Ureter (tissue), 1 donor: ENCODE results near the gene URB1. TPM values are rescaled to one million over a fixed set of nuclear protein-coding genes. Genes with fewer than 3 reads are reported as not detected.
A peak's percentile ranks its signal among the peaks of the same experiment; 100 is the strongest.
"Not testable (repeated sequence)": the region's sequence is repeated elsewhere in the genome, so short reads cannot be mapped to it uniquely, and the experiment has no call there.

ENCODE experiments used
- DNase-seq: peaks from one replicate; pipeline ENCODE4 v3.0.0-alpha.2; 2020; ENCODE audit warnings: low spot score
- total RNA-seq: library from RNA; stranded (reverse); gene quantifications from one replicate; pipeline ENCODE4 v1.2.4, GENCODE V29; 2023
- donor health status: DM: yes; HTN: yes; CAD: no.

The URB1 gene
- total RNA-seq, 1 donor from 2014 or later, result 34.6 TPM

DNA sequence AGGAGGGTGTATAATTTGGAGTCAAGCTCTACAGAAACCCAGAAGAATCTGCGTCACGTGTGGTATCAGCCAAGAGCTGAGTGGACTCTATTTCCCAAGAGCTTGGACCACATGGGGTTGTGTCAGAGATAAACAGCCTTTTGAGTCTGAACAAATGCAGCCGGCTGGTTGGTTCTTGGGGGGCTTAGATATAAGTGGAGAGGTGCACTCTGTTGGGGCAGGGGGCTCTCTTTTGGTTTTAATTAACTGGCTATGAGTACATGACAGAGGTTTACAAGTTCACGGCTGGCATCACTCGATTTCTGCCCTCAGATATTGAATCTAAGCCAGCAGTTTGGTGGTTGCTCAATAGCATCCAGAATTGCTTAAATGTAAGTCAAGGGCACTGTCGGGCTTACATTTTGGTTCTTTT lies 94.7 kb downstream of the URB1 start:
- no peak for DNase-seq

DNA sequence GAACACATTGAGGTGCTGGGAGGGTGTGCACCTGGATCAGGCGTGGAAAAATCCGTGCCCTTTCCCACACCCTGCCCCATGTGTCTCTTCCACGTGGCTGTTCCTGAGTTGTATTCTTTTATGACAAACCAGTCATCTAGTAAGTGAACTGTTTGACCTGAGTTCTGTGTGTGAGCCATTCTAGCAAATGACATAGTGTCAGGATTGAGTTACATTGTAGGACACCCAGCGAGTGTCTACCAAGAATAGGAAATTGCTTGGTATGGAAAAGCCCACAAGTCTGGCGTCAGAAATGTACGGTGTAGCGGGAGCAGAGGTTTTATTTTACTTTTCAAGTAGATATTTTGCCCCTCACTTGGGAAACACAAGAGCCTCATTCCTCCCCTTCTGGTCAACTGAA lies 95.4 kb downstream of the URB1 start:
- DNase-seq, result no peak

DNA sequence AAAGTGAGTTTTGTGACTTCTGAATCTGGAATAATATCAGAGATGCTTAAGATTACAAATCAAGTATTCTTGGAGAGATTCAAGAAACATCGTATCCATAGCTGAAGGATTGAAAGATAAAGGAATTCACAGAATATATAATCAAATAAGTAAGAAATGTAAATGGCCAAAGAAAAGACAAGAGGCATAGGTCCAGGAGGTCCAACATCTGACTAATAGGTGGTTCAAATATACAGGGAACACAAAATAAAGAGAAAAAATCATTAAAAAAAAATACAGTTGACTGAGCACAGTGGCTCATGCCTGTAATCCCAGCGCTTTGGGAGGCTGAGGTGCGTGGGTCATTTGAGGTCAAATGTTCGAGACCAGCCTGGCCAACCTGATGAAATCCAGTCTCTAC lies 107.3 kb downstream of the URB1 start:
- no peak for DNase-seq

DNA sequence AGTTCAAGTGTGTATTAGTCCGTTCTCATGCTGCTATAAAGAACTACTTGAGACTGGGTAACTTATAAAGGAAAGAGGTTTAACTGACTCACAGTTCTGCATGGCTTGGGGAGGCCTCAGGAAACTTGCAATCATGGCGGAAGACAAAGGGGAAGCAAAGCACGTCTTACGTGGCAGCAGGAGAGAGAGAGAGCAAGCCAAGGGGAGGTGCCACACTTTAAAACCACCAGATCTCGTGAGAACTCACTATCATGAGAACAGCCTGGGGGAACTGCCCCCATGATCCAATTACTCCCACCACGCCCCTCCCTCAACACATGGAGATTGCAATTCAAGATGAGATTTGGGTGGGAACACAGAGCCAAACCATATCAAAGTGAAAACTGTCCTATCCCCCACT lies 109.8 kb downstream of the URB1 start:
- DNase-seq, result no peak

DNA sequence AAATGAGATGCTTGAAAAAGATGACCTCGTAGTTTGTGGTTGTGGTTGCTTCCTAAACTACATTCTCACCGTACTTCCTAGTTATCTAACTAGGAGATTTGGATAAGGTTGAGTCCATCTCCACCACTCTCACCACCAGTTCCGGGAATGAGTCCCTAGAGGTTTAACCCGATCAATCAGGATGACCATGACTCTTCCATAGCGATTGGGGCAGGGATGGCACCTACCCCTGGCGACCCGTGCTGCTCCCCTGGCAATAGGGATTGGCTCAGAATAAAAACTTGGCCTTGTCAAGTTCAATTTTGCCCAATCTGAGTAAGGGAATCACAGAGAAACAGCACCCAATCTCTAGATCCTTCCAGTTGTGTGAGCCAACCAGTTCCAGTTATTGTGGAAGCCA lies 111.3 kb downstream of the URB1 start:
- no peak for DNase-seq

DNA sequence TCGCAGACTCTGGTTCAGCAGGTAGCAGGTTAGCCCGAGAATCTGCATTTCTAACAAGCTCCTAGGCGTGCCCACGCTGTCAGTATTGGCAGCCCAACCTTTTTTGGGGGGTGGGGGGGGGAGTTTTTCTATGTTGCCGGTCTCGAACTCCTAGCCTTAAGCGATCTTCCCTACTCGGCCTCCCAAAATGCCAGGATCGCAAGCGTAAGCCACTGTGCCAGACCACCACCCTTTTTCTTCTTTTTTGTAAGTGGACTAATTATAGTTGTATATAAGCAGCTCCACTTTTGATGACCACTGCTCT lies 113.5 kb downstream of the URB1 start:
- no peak for DNase-seq

DNA sequence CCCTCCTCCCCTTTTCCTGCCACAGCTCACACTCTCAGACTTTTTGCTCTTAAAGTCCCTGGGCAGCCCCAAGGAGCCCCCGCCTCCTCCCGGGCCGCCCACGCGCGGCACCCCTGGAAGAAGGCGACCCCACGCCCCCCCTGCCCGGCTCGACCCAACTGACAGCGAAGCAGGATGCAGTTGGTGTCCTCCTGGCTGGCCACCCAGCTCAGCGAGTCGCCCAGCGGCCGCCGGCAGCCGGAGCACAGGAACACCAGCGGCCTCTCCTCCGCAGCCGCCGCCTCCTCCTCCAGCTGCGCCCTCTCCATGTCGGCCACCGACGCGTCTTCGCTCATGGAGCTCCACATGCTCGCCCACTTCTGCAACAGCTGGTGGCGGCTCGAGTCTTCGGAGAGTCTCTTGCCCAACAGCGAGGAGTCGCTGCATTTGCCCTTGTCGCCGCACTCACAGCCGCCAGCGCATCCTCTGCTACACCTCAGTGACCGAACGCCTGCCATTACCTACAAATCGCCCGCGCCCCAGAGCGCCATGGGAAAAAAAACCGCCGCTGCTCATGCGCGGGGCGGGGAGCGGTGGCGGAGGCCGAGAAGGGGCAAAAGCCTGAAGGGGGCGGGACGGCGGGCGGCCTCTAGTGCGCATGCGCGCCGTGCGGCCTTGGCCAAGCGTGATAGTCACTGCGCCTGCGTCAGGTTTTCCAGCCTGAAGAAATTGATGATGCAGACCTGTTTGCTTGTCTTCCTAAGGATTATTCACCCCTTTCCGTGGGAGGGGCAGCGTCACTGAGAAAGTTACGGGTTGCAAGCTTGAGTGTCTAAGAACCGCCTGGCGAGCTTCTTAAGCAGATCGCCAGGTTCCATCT lies 114.1 kb downstream of the URB1 start, which contains the start of gene MIS18A:
MIS18A (minus strand) TSS at position 532 of the 859 bp plus-strand sequence; CDS start at position 497, 35 bp downstream.
- peak; percentile 96 for DNase-seq

DNA sequence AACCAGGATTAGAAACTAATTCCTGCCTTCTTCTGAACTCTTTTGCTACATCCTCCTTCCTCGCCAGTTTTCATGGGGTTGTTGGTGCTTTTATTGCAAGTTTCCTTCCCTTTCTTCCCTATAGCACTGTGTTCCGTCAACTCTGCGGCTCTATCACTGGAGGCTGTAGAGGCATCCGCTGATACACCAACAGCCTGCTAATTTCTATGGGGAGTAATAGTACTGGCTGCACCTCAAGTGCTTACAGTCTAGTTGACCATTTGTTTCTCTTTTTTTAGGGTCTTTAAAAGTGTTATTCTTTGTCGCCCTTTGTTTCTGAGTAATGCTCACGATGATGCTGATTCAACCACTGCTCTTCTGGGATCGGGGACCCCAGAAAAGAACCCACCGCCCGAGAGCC lies 114.7 kb downstream of the URB1 start:
- no peak for DNase-seq

DNA sequence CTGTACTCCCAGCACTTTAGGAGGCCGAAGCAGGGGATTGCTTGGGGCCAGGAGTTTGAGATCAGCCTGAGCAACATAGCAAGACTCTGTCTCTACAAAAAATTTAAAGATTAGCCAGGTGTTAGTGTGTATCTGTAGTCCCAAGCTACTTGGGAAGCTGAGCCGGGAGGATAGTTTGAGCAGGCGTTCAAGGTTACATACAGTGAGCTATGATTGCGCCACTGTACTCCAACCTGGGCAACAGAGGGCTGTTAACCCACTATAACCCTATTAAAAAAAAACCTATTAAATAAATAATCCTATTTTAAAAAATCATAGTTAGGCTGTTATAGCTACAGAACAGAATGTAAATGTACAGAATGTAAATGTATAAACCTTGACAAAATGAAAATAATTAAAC lies 116.1 kb downstream of the URB1 start:
- no peak for DNase-seq

DNA sequence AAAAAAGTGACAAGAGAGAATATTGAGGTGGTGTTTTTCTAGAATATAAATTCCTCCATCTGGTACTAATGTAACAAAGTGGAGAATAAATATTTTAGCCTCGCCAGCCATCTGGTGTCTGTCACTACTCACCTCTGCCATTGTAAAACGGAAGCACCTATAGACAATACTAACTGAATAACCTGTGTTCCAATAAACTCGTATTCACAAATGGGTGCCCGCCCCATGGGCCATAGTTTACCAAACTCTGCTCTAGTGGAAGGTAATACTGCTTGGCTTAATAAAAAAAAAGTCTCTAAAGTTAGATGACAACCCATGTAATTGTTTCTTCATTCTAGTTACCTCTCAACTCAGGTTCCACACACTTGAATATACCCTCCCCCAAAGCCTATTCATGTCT lies 122.1 kb downstream of the URB1 start:
- DNase-seq, result no peak

DNA sequence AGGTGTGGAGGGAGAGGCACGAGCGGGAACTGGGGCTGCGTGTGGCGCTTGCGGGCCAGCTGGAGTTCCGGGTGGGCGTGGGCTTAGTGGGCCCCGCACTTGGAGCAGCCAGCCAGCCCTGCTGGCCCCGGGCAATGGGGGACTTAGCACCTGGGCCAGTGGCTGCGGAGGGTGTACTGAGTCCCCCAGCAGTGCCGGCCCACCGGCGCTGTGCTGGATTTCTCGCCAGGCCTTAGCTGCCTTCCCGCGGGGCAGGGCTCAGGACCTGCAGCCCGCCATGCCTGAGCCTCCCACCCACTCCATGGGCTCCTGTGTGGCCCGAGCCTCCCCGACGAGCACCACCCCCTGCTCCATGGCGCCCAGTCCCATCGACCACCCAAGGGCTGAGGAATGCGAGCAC lies 127.5 kb downstream of the URB1 start:
- not testable (repeated sequence) for DNase-seq

DNA sequence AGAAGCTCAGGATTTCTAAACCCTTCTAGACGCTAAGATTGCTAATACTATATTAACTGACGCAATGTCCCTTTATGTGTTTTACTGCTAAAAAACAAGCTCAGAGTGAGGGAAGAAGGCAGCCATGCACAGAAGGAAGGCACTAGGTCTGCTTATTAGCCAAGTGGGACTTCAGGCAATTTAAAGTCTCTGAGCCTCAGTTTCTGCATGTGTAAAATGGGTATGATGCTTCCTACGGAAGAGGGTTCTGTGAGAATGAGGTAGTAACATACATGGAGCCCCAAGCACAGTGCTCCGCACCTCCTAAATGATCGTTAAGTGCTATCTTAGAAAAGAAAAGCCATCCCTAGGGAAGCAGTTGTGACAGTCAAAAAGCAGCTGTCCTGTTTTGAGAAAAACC lies 130.9 kb downstream of the URB1 start:
- no peak for DNase-seq

Other genes with a start within 250 kb of the URB1 start
- 7.6 TPM for gene MIS18A, start 114.0 kb downstream of the URB1 start, total RNA-seq
- gene MRAP, start 94.2 kb downstream of the URB1 start, total RNA-seq, result not detected
- 55.3 TPM for gene EVA1C, start 19.7 kb upstream of the URB1 start, total RNA-seq
- 0.18 TPM for gene TCP10L, start 192.5 kb upstream of the URB1 start, total RNA-seq
- gene CFAP298, start 219.4 kb upstream of the URB1 start, total RNA-seq, result 39.6 TPM